ENCODE results near the gene TMEM170B. TPM values are rescaled to one million over a fixed set of nuclear protein-coding genes. Genes with fewer than 3 reads are reported as not detected.

TMEM170B gene
- polyA plus RNA-seq, 1 donor = 4.7 TPM

DNA sequence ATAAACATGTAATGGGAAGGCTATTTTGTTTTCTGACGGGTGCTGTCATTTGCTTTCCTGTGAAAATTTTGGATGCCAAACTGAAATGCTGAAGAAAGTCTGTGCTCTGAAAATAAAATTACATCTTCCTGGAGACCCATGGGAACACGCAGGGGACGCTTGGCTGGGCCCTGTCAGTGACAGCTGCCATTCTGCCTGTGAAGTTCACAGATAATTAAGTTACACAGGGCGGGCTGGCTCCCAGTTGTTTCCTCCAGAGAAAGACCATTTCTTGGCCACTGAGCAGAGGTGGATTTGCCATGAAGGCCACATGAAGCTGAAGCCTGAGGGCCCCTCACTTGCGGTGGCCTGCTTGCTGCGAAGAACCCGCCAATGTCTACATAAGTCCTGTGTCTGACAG lies 93.5 kb downstream of the TMEM170B start:
- DNase-seq = no peak
- Histone ChIP-seq H3K4me1 (ENCODE audit: control insufficient read depth, insufficient read depth, low read length) (peaks cover 4% of the 10 kb centered on the region), H3K36me3 (ENCODE audit: control insufficient read depth, insufficient read depth, low read length) (no peaks in the 10 kb centered on the region), H3K27ac (ENCODE audit: low read length) (no peak overlapping the region), H3K27me3 (ENCODE audit: control insufficient read depth, insufficient read depth, low read length) (no peaks in the 10 kb centered on the region), H3K4me3 (ENCODE audit: low read length) (no peak overlapping the region), H3K9me3 (ENCODE audit: control insufficient read depth, low read depth, low read length) (no peaks in the 10 kb centered on the region)
- WGBS (ENCODE audit: insufficient coverage, low lambda C conversion rate) = no CpG with 5 or more reads among the region's 7 CpGs

DNA sequence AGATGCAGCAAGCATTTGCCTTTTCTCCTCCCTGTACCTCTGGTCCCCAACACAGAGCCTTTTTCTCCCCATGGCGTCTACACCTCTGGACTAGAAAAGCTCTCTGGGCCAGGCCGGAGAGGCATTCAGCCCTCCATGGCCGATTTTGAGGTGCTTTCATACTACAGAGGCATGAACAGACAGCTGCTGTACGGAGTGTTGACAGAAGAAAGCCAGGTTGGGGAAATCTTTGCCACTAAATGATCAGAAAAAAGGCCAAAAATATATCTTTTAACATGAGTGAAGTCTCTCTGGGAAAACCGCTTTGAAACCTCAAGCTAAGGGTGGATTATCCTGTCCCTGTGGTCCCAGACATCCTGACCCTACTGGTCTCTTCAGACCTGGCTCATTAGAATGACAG lies 94.0 kb downstream of the TMEM170B start:
- no peak for DNase-seq

GRCh38 chr6:11632231-11632630 lies 94.7 kb downstream of the TMEM170B start:
- Histone ChIP-seq H3K36me3 (ENCODE audit: control insufficient read depth, insufficient read depth, low read length) (no peaks in the 10 kb centered on the region), H3K27ac (ENCODE audit: low read length) (no peak overlapping the region), H3K27me3 (ENCODE audit: control insufficient read depth, insufficient read depth, low read length) (no peaks in the 10 kb centered on the region), H3K4me3 (ENCODE audit: low read length) (no peak overlapping the region), H3K9me3 (ENCODE audit: control insufficient read depth, low read depth, low read length) (no peaks in the 10 kb centered on the region), H3K4me1 (ENCODE audit: control insufficient read depth, insufficient read depth, low read length) (peaks cover 4% of the 10 kb centered on the region)
- peak; percentile 80 for DNase-seq
- no CpG with 5 or more reads among the region's 9 CpGs for WGBS (ENCODE audit: insufficient coverage, low lambda C conversion rate)

More for the DNA sequence above, 94.0 kb downstream of the TMEM170B start:
- H3K27me3 ChIP-seq (ENCODE audit: control insufficient read depth, insufficient read depth, low read length) = no peaks in the 10 kb centered on the region
- no peak overlapping the region for H3K4me3 ChIP-seq (ENCODE audit: low read length)
- H3K36me3 ChIP-seq (ENCODE audit: control insufficient read depth, insufficient read depth, low read length) = no peaks in the 10 kb centered on the region
- no peak overlapping the region for H3K27ac ChIP-seq (ENCODE audit: low read length)
- no CpG with 5 or more reads among the region's 5 CpGs for WGBS (ENCODE audit: insufficient coverage, low lambda C conversion rate)
- H3K9me3 ChIP-seq (ENCODE audit: control insufficient read depth, low read depth, low read length) = no peaks in the 10 kb centered on the region
- peaks cover 4% of the 10 kb centered on the region for H3K4me1 ChIP-seq (ENCODE audit: control insufficient read depth, insufficient read depth, low read length)

DNA sequence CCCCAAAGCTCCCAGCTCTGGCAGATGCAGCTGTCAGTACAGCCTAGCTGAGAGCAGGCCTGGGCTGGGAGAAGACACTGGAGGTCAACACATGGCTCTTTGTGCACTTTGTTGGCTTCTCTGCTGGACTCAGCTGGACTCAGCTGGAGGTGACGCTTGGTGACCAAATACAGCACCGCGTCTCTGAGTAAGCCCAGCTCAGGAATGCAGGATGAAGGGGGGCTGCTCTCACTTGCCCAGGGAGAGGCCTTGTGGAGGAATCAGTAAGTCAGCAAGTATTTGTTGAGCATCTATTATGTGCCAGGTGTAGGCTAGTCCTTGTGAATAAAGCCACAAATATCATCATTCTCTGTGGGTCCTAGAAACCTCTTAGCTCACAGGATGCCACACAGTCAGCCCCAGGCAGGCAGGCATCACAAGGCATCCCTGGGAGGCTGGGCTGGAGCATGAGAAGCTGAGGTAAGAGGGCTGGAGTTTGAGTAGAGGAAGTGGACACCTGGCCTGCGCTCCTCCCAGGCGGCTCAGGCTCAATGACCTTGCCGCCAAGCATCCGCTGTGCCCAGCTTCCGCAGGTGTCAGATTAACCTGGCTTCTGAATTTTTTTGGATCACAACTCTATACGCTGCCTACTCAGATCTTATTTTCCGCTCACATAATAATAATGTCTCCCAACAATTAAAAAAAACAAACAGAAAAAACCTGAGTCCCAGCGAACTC lies 95.4 kb downstream of the TMEM170B start:
- no peaks in the 10 kb centered on the region for H3K9me3 ChIP-seq (ENCODE audit: control insufficient read depth, low read depth, low read length)
- no peak overlapping the region for H3K4me3 ChIP-seq (ENCODE audit: low read length)
- no peaks in the 10 kb centered on the region for H3K36me3 ChIP-seq (ENCODE audit: control insufficient read depth, insufficient read depth, low read length)
- WGBS (ENCODE audit: insufficient coverage, low lambda C conversion rate) = 100% methylated on average over 1 of the region's 11 CpGs
- peaks cover 4% of the 10 kb centered on the region for H3K4me1 ChIP-seq (ENCODE audit: control insufficient read depth, insufficient read depth, low read length)
- H3K27ac ChIP-seq (ENCODE audit: low read length) = no peak overlapping the region
- H3K27me3 ChIP-seq (ENCODE audit: control insufficient read depth, insufficient read depth, low read length) = no peaks in the 10 kb centered on the region
- no peak for DNase-seq

Other genes starting within 250 kb of the TMEM170B start
- gene ADTRP, start 241.1 kb downstream of the TMEM170B start, polyA plus RNA-seq = 24.3 TPM